CD4-positive, alpha-beta memory T cell (primary cell): ENCODE measurements around the gene NUAK2. TPM values are rescaled to one million over a fixed set of nuclear protein-coding genes. Genes with fewer than 3 reads are reported as not detected.
"Not testable (repeated sequence)": the region's sequence is repeated elsewhere in the genome, so short reads cannot be mapped to it uniquely, and the experiment has no call there.

Experiments
- CTCF ChIA-PET: fragments of 350-600 bp; sonication (Branson Sonifier 250); formaldehyde crosslinking; loops from one replicate; lab custom pipeline; 2021; ENCODE audit warnings: inconsistent platforms; ENCODE audit not compliant: partially characterized antibody; lab: Charles Lee
- POLR2A ChIA-PET: fragments of 350-600 bp; sonication (Branson Sonifier 250); formaldehyde crosslinking; loops from one replicate; lab custom pipeline; 2021; ENCODE audit not compliant: partially characterized antibody; lab: Charles Lee
- DNase-seq, 5 donors: peaks; one replicate each; pipeline versions ENCODE4 v3.0.0 to v3.0.0-alpha.2; 2020 to 2022; ENCODE audit warnings: mixed read lengths in 1 of 5
- H3K27ac ChIP-seq: one replicate; pipeline ENCODE4 v1.7.0; 2013; ENCODE audit warnings: low read depth, low read length
- H3K27me3 ChIP-seq: 2 replicates; pipeline ENCODE4 v1.7.0; 2013; ENCODE audit warnings: mild to moderate bottlenecking, low read length, moderate library complexity; ENCODE audit not compliant: insufficient read depth
- H3K36me3 ChIP-seq: 2 replicates; pipeline ENCODE4 v1.7.0; 2013; ENCODE audit warnings: mild to moderate bottlenecking, low read length, moderate library complexity; ENCODE audit not compliant: insufficient read depth
- H3K4me1 ChIP-seq: 2 replicates; pipeline ENCODE4 v1.7.0; 2013; ENCODE audit warnings: mild to moderate bottlenecking, low read length, moderate library complexity; ENCODE audit not compliant: insufficient read depth
- H3K4me3 ChIP-seq, 2 donors: one replicate each; pipeline ENCODE4 v1.7.0; 2013; ENCODE audit warnings: low read length in 2 of 2, mild to moderate bottlenecking in 1 of 2
- H3K9me3 ChIP-seq, 2 donors: one replicate each; pipeline ENCODE4 v1.7.0; 2013; ENCODE audit warnings: low read length in 2 of 2, control low read depth in 1 of 2; ENCODE audit not compliant: control insufficient read depth in 1 of 2
- H3K27ac Mint-ChIP-seq, 7 donors: one replicate each; pipeline ENCODE4 v1.8.0; 2020 to 2021; ENCODE audit warnings: mixed read lengths in 7 of 7, mild to moderate bottlenecking in 6 of 7, inconsistent platforms in 3 of 7, moderate library complexity in 3 of 7
- H3K27me3 Mint-ChIP-seq, 2 donors: one replicate each; pipeline ENCODE4 v1.8.0; 2020 to 2021; ENCODE audit warnings: mixed read lengths in 2 of 2
- H3K36me3 Mint-ChIP-seq, 2 donors: one replicate each; pipeline ENCODE4 v1.8.0; 2020 to 2021; ENCODE audit warnings: mixed read lengths in 2 of 2, inconsistent platforms in 1 of 2, mild to moderate bottlenecking in 1 of 2
- H3K4me1 Mint-ChIP-seq, 4 donors: one replicate each; pipeline ENCODE4 v1.8.0; 2020 to 2021; ENCODE audit warnings: mixed read lengths in 4 of 4, mild to moderate bottlenecking in 1 of 4
- H3K4me3 Mint-ChIP-seq, 8 donors: one replicate each; pipeline ENCODE4 v1.8.0; 2020 to 2021; ENCODE audit warnings: mixed read lengths in 8 of 8, mild to moderate bottlenecking in 7 of 8, moderate library complexity in 6 of 8, inconsistent platforms in 3 of 8
- H3K9me3 Mint-ChIP-seq, 8 donors: one replicate each; pipeline ENCODE4 v1.8.0; 2020 to 2021; ENCODE audit warnings: mixed read lengths in 8 of 8, mild to moderate bottlenecking in 5 of 8, inconsistent platforms in 3 of 8, moderate library complexity in 1 of 8
- intact Hi-C: fragments of 100-400 bp; cut with micrococcal nuclease; formaldehyde crosslinking; loops from one replicate; pipeline ENCODE4 v1.15.1; 2023
- polyA plus RNA-seq, 2 donors: library from polyadenylated mRNA; unstranded; fragments of 300-500 nt; fragmentation: Illumina TruSeq; gene quantifications; one replicate each; pipeline ENCODE4 v1.2.3, GENCODE V29; 2021
- total RNA-seq, 2 experiments: library from RNA; stranded (reverse); gene quantifications; one replicate each; pipeline ENCODE4 v1.2.3, GENCODE V29; 2021

NUAK2 gene
- total and polyA plus RNA-seq, 4 experiments from 2014 or later, result 8.5 to 35.7 (median 32.7) TPM

DNA sequence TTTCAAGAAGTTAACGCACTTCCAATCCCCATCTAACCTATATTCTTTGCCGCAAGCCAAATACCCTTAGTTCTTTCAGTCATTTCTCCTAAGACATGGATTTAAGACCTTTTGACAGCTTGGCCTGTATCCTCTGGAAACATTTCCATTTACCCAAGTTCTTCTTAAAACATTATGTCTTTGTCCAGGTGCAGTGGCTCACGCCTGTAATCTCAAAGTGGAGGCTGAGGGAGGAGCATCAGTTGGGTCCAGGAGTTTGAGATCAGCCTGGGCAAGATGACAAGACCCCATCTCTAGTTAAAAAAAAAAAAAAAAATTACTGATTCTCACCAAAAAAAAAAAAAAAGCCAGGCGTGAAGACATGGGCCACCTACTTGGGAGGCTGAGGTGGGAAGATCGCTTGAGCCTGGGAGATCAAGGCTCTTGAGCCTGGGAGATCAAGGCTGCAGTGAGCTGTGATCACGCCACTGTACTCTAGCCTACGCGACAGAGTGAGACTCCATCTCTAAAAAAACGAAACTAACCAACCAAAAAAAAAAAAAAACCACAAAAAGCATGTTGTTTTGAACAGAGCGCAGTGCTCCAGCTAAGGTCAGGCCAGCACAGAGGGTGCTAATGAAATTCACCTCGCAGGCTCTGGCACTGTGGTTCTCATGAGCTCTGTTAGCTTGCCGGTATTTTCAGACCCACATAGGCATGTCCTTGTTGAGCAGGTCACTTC lies 36.0 kb downstream of the NUAK2 start:
- intact Hi-C loops, result loop anchor here (1.0 to 2.0 kb wide), 4 partner anchors 28 to 75 kb away; partner anchors contain the start of genes DSTYK and NUAK2
- Histone ChIP-seq H3K9me3 (no peaks in the 10 kb centered on the region), H3K27me3 (no peaks in the 10 kb centered on the region), H3K36me3 (no peaks in the 10 kb centered on the region), H3K27ac (peak overlapping the region; percentile 62), H3K4me1 (peaks cover 84% of the 10 kb centered on the region), H3K4me3 (peak overlapping the region; percentile 56 to 71)
- Mint-ChIP-seq H3K27me3 (no peaks in the 10 kb centered on the region), H3K4me1 (peaks cover 60 to 85% (median 75%) of the 10 kb centered on the region in 4 donors), H3K27ac (peak overlapping the region; percentile 86 to 98 (median 95)), H3K9me3 (peaks cover 0 to 6% (median 0%) of the 10 kb centered on the region in 8 donors), H3K4me3 (peak overlapping the region; percentile 74 to 89 (median 84)), H3K36me3 (peaks cover 0 to 7% of the 10 kb centered on the region in 2 donors)
- DNase-seq, result peak; percentile 69 to 77 (median 72)
- CTCF ChIA-PET, result interaction anchor here (0.7 to 24.1 kb wide), 7 partner anchors 9 to 56 kb away, joined by 3 to 1429 read pairs (median 11); partner anchors contain the start of gene NUAK2
- POLR2A ChIA-PET, result interaction anchor here (0.6 to 23.5 kb wide), 13 partner anchors 12 to 1976 kb away, joined by 3 to 1030 read pairs (median 3); partner anchors contain the start of genes FAM72A, MDM4, NUAK2 and NUCKS1

DNA sequence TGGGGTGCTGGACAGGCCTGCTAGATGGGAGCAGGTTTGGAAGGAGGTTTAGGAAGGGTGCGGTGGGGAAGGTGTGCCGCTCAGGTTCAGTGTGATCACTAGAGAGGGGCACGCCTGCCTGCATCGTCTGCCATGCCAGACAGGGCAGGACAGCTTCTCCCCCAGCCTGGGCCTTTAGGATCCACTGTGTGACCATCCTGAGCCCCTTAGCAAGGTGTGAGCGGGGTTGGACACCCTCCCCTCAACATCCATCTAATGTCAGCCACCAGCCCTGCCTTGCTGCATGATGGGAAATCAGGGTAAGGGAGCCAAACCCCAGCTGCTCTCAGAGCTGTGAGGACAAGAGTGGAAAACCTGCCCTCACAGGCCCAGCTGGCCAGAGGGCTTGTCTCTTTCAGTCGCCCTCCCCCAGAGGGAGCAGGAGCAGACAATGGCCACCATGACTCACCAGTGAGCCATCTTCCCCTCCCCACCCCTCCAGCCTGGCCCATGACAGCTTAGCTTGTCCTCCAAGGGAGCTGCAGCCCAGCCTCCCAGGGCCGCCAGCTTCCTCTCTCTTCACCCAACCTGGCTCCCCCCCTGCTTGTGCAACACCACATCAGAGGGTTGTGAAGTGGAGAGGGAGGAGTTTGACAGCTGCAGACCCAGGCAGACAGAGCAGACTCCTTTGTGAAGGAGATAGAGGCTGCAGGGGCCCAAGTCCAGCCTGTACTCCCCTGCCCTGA lies 37.0 kb downstream of the NUAK2 start:
- peaks cover 64 to 89% (median 78%) of the 10 kb centered on the region in 4 donors for H3K4me1 Mint-ChIP-seq
- H3K36me3 Mint-ChIP-seq, result peaks cover 0 to 7% of the 10 kb centered on the region in 2 donors
- H3K9me3 Mint-ChIP-seq, result peaks cover 0 to 6% (median 0%) of the 10 kb centered on the region in 8 donors
- DNase-seq, result peak; percentile 88 to 97 (median 90)
- Histone ChIP-seq H3K27me3 (no peaks in the 10 kb centered on the region), H3K4me1 (peaks cover 87% of the 10 kb centered on the region), H3K27ac (peak overlapping the region; percentile 62), H3K4me3 (peak overlapping the region; percentile 56 to 71), H3K9me3 (no peaks in the 10 kb centered on the region), H3K36me3 (no peaks in the 10 kb centered on the region)
- intact Hi-C loops, result loop anchor here (1.0 to 2.0 kb wide), 4 partner anchors 29 to 74 kb away; partner anchors contain the start of genes DSTYK and NUAK2
- ChIA-PET POLR2A (interaction anchor here (0.6 to 23.5 kb wide), 11 partner anchors 11 to 768 kb away, joined by 3 to 1030 read pairs (median 3); partner anchors contain the start of genes DSTYK, MDM4, NUAK2 and TMCC2), CTCF (interaction anchor here (0.9 to 24.1 kb wide), 6 partner anchors 10 to 55 kb away, joined by 4 to 1429 read pairs (median 12); partner anchors contain the start of gene NUAK2)
- peak overlapping the region; percentile 74 to 89 (median 84) for H3K4me3 Mint-ChIP-seq
- H3K27me3 Mint-ChIP-seq, result no peaks in the 10 kb centered on the region
- H3K27ac Mint-ChIP-seq, result peak overlapping the region; percentile 86 to 98 (median 95)

DNA sequence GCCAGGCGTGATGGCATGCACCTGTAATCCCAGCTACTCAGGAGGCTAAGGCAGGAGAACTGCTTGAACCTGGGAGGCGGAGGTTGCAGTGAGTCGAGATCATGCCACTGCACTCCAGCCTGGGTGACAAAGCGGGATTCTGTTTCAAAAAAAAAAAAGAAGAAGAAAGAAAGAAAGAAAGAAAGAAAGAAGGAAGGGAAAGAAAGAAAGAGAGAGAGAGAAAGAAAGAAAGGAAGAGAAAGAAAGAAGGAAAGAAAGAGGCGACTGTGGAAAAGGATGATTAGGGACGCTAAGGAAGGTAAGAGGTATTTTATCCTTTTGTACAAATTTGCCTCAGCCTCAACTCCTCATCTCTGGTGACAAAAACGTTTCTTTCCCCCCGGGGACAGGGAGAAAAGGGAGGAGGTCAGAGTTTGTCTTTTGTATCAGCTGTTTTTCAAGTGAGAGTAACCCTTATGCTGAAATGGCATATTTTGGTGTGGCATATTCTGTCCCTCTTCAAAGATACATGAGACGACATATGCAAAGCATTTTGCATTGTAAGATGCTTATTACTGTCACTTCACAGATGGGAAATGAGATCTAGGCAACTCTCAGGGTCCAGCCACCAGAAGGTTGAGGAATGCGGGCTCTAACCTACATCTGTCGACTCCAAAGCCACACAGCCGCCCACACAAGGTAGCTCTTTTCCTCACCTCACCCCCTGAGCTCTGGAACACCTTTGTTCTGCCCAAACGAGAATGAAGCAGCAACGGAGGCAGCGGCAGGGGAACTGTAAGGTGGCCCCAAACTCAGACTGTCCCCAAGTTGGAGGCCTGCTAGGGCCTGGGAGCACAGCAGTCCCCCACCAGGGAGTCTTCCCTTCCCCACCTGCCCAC lies 38.0 kb downstream of the NUAK2 start:
- Histone ChIP-seq H3K4me1 (peaks cover 87% of the 10 kb centered on the region), H3K36me3 (no peaks in the 10 kb centered on the region), H3K27ac (peak overlapping the region; percentile 62), H3K9me3 (no peaks in the 10 kb centered on the region), H3K27me3 (no peaks in the 10 kb centered on the region), H3K4me3 (no peak overlapping the region)
- intact Hi-C loops, result loop anchor here (2.0 kb wide), 3 partner anchors 37 to 73 kb away; partner anchors contain the start of genes DSTYK and NUAK2
- H3K27ac Mint-ChIP-seq, result peak overlapping the region; percentile 86 to 98 (median 95)
- peak overlapping the region in 7 of 8 donors; percentile 57 to 84 (median 69) for H3K4me3 Mint-ChIP-seq
- H3K4me1 Mint-ChIP-seq, result peaks cover 67 to 90% (median 81%) of the 10 kb centered on the region in 4 donors
- peaks cover 0 to 7% of the 10 kb centered on the region in 2 donors for H3K36me3 Mint-ChIP-seq
- no peaks in the 10 kb centered on the region for H3K27me3 Mint-ChIP-seq
- POLR2A ChIA-PET, result interaction anchor here (2.8 to 23.5 kb wide), 4 partner anchors 10 to 55 kb away, joined by 11 to 1030 read pairs (median 219); partner anchors contain the start of genes NUAK2 and TMCC2
- CTCF ChIA-PET, result interaction anchor here (2.7 to 24.1 kb wide), 3 partner anchors 9 to 52 kb away, joined by 9 to 1429 read pairs (median 229); partner anchors contain the start of gene NUAK2
- no peak for DNase-seq
- peaks cover 0 to 5% (median 0%) of the 10 kb centered on the region in 8 donors for H3K9me3 Mint-ChIP-seq

DNA sequence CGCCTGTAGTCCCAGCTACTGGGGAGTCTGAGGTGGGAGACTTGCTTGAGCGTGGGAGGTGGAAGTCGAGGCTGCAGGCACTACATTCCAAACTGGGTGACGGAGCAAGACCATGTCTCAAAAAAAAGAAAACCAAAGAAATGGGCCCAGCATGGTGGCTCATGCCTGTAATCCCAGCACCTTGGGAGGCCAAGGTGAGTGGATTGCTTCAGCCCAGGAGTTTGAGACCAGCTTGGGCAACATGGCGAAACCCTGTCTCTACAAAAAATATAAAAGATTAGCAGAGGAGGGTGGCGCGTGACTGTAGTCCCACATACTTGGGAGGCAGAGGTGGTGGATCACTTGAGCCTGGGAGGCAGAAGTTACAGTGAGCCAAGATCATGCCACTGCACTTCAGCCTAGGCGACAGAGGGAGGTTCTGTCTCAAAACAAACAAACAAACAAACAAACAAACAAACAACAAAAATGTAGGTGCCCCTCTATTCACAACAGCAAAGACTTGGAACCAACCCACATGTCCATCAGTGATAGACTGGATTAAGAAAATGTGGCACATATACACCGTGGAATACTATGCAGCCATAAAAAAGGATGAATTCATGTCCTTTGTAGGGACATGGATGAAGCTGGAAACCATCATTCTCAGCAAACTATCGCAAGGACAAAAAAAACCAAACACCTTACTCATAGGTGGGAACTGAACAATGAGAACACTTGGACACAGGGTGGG lies 40.7 kb downstream of the NUAK2 start:
- H3K4me3 Mint-ChIP-seq, result peak overlapping the region in 1 of 8 donors; percentile 13
- POLR2A ChIA-PET, result interaction anchor here (2.8 to 23.5 kb wide), 2 partner anchors 8 to 39 kb away, joined by 17 to 1030 read pairs; partner anchors contain the start of gene NUAK2
- H3K27me3 ChIP-seq, intact Hi-C loops, H3K4me3 ChIP-seq, H3K9me3 ChIP-seq, H3K27me3 Mint-ChIP-seq, H3K9me3 Mint-ChIP-seq, DNase-seq, H3K27ac ChIP-seq, H3K36me3 ChIP-seq, H3K36me3 Mint-ChIP-seq: not testable (repeated sequence)
- H3K27ac Mint-ChIP-seq, result peak overlapping the region in 4 of 7 donors; percentile 18 to 70 (median 36)
- CTCF ChIA-PET, result interaction anchor here (0.9 to 24.1 kb wide), 7 partner anchors 6 to 73 kb away, joined by 4 to 1429 read pairs (median 6); partner anchors contain the start of gene NUAK2
- H3K4me1 Mint-ChIP-seq, result peaks cover 48 to 83% (median 66%) of the 10 kb centered on the region in 4 donors
- peaks cover 77% of the 10 kb centered on the region for H3K4me1 ChIP-seq

DNA sequence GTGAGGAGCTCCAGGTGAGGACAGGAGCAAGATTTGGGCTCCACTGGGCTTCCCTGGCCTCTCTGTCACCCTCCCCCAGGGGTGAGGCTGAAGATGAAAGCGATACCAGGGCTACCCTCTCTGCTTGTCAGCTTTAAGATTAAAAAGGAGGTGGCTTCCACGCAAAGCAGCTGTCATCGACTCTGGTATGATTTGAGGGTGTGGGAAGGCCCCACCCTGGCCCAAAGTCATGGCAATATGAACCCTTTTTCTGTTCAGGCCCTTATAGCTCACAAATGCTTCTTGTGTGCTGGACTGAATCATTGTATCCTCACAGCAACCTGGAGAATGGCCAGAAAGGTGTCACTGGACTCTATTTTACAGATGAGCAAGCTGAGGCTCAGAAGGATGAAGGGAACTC lies 41.6 kb downstream of the NUAK2 start:
- H3K36me3 Mint-ChIP-seq, result peaks cover 0 to 1% of the 10 kb centered on the region in 2 donors
- CTCF ChIA-PET, result interaction anchor here (0.9 to 24.1 kb wide), 7 partner anchors 7 to 74 kb away, joined by 4 to 1429 read pairs (median 6); partner anchors contain the start of gene NUAK2
- no peak overlapping the region for H3K27ac ChIP-seq
- POLR2A ChIA-PET, result interaction anchor here (2.8 to 23.5 kb wide), 2 partner anchors 9 to 40 kb away, joined by 17 to 1030 read pairs; partner anchors contain the start of gene NUAK2
- peak overlapping the region in 5 of 7 donors; percentile 18 to 62 (median 36) for H3K27ac Mint-ChIP-seq
- DNase-seq, result no peak
- H3K27me3 ChIP-seq, result no peaks in the 10 kb centered on the region
- H3K27me3 Mint-ChIP-seq, result no peaks in the 10 kb centered on the region
- peak overlapping the region in 2 of 8 donors; percentile 7 to 35 for H3K4me3 Mint-ChIP-seq
- H3K4me1 ChIP-seq, result peaks cover 77% of the 10 kb centered on the region
- peaks cover 0 to 1% (median 0%) of the 10 kb centered on the region in 8 donors for H3K9me3 Mint-ChIP-seq
- intact Hi-C loops, result no loop called here
- no peaks in the 10 kb centered on the region for H3K36me3 ChIP-seq
- no peak overlapping the region for H3K4me3 ChIP-seq
- H3K4me1 Mint-ChIP-seq, result peaks cover 46 to 83% (median 68%) of the 10 kb centered on the region in 4 donors
- H3K9me3 ChIP-seq, result no peaks in the 10 kb centered on the region
